Mucosa of stomach (tissue), 1 donor: Measurements from ENCODE around the gene GIGYF1.
"Not testable (repeated sequence)": the region's sequence is repeated elsewhere in the genome, so short reads cannot be mapped to it uniquely, and the experiment has no call there.

ENCODE experiments used
- H3K27me3 ChIP-seq: one replicate; pipeline ENCODE4 v1.7.0; 2013; ENCODE audit warnings: mild to moderate bottlenecking, low read length; ENCODE audit not compliant: control insufficient read depth, insufficient read depth
- H3K36me3 ChIP-seq: one replicate; pipeline ENCODE4 v1.7.0; 2013; ENCODE audit warnings: low read length; ENCODE audit not compliant: control insufficient read depth, insufficient read depth
- H3K4me1 ChIP-seq: one replicate; pipeline ENCODE4 v1.7.0; 2013; ENCODE audit warnings: mild to moderate bottlenecking, low read length; ENCODE audit not compliant: control insufficient read depth, insufficient read depth
- H3K4me3 ChIP-seq: one replicate; pipeline ENCODE4 v1.7.0; 2013; ENCODE audit warnings: low read length
- H3K9ac ChIP-seq: one replicate; pipeline ENCODE4 v1.7.0; 2013; ENCODE audit warnings: mild to moderate bottlenecking, low read length, moderate library complexity
- H3K9me3 ChIP-seq: one replicate; pipeline ENCODE4 v1.7.0; 2013; ENCODE audit warnings: mild to moderate bottlenecking, low read length, moderate library complexity; ENCODE audit not compliant: control insufficient read depth
- donor health status: Pancreatic carcinoma.

Gene GIGYF1

GRCh38 chr7:100721505-100721812 is 27.4 kb upstream of the GIGYF1 start:
- Histone ChIP-seq H3K4me1 (peaks cover 7% of the 10 kb centered on the region), H3K4me3 (no peak overlapping the region), H3K27me3 (peaks cover 45% of the 10 kb centered on the region), H3K36me3 (no peaks in the 10 kb centered on the region), H3K9ac (no peak overlapping the region), H3K9me3 (no peaks in the 10 kb centered on the region)

GRCh38 chr7:100720671-100721504 is 26.8 kb upstream of the GIGYF1 start:
- Histone ChIP-seq H3K36me3 (no peaks in the 10 kb centered on the region), H3K9me3 (no peaks in the 10 kb centered on the region), H3K4me1 (peaks cover 7% of the 10 kb centered on the region), H3K4me3 (no peak overlapping the region), H3K9ac (no peak overlapping the region), H3K27me3 (peaks cover 45% of the 10 kb centered on the region)

DNA sequence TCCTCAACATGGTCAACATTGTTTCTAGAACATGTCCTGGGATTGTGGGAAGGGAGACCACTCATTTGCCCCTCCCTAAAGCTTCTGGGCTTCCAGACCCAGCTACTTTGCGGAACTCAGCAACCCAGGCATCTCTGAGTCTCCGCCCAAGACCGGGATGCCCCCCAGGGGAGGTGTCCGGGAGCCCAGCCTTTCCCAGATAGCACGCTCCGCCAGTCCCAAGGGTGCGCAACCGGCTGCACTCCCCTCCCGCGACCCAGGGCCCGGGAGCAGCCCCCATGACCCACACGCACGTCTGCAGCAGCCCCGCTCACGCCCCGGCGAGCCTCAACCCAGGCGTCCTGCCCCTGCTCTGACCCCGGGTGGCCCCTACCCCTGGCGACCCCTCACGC is 26.2 kb upstream of the GIGYF1 start, which contains the start of gene EPO:
TSS of gene EPO (plus strand) at position 190 of the 392 bp plus-strand sequence. CDS start 513 bp downstream, outside the sequence.
- H3K4me3 ChIP-seq = no peak within 1 kb of the TSS
- peaks cover 45% of the 10 kb centered on the region for H3K27me3 ChIP-seq
- H3K9ac ChIP-seq = no peak within 1 kb of the TSS

GRCh38 chr7:100719523-100720278 is 25.7 kb upstream of the GIGYF1 start:
- Histone ChIP-seq H3K9ac (no peak overlapping the region), H3K27me3 (peaks cover 45% of the 10 kb centered on the region), H3K36me3 (no peaks in the 10 kb centered on the region), H3K4me1 (no peaks in the 10 kb centered on the region), H3K4me3 (no peak overlapping the region), H3K9me3 (no peaks in the 10 kb centered on the region)

More for the DNA sequence above, 26.2 kb upstream of the GIGYF1 start, which contains the start of gene EPO:
- Histone ChIP-seq H3K36me3 (no peaks in the 10 kb centered on the region), H3K9me3 (no peaks in the 10 kb centered on the region), H3K4me1 (peaks cover 4% of the 10 kb centered on the region)

- H3K9me3 ChIP-seq, H3K4me1 ChIP-seq, H3K4me3 ChIP-seq, H3K9ac ChIP-seq, H3K36me3 ChIP-seq: not testable (repeated sequence)
- H3K27me3 ChIP-seq = peaks cover 27% of the 10 kb centered on the region
Observed at GRCh38 chr7:100717073-100717472, 23.0 kb upstream of the GIGYF1 start.

GRCh38 chr7:100714725-100715124 is 20.7 kb upstream of the GIGYF1 start:
- Histone ChIP-seq H3K27me3 (peaks cover 4% of the 10 kb centered on the region), H3K4me3 (no peak overlapping the region), H3K9ac (no peak overlapping the region), H3K9me3 (no peaks in the 10 kb centered on the region), H3K4me1 (no peaks in the 10 kb centered on the region), H3K36me3 (no peaks in the 10 kb centered on the region)

DNA sequence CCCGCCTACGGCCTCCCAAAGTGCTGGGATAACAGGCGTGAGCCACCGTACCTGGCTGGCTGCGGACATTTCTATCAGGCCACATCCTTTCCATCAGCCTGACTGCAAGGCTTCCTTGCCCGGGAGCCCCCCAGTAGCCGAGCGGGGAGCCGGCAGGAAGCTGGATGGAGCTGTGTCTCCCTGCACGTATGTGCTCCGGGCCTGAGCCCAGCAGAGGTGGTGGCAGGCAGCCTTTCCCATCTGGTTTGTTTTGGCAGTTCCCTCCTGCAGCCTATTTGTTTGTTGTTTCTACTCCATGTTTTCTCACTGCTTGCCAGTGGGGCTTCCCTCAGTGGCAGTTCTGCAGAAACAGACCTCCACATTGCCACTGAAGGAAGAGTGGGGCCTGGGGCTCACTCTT is 17.3 kb upstream of the GIGYF1 start:
- peaks cover 7% of the 10 kb centered on the region for H3K4me1 ChIP-seq
- H3K4me3 ChIP-seq = no peak overlapping the region
- H3K27me3 ChIP-seq = no peaks in the 10 kb centered on the region
- H3K36me3 ChIP-seq = no peaks in the 10 kb centered on the region
- no peaks in the 10 kb centered on the region for H3K9me3 ChIP-seq
- H3K9ac ChIP-seq = no peak overlapping the region

DNA sequence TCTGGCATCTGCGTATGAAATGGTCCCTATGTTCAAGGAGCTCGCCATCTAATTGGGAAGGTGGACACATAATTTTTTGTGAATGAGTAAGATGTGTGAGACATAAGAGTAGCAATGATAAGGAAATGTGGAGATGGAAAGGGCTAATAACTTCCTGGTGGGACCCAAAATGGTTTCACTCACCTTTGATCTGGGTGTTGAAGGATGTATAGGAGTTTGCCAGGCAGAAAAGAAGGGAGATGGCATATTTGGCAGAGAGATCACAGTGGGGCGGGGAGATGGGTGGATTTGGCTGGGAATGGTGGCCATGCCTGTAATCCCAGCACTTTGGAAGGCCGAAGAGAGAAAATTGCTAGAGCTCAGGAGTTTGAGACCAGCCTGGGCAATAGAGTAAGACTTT is 16.4 kb upstream of the GIGYF1 start:
- no peaks in the 10 kb centered on the region for H3K27me3 ChIP-seq
- H3K4me1 ChIP-seq = peaks cover 7% of the 10 kb centered on the region
- no peaks in the 10 kb centered on the region for H3K36me3 ChIP-seq
- no peak overlapping the region for H3K4me3 ChIP-seq
- no peak overlapping the region for H3K9ac ChIP-seq
- no peaks in the 10 kb centered on the region for H3K9me3 ChIP-seq

DNA sequence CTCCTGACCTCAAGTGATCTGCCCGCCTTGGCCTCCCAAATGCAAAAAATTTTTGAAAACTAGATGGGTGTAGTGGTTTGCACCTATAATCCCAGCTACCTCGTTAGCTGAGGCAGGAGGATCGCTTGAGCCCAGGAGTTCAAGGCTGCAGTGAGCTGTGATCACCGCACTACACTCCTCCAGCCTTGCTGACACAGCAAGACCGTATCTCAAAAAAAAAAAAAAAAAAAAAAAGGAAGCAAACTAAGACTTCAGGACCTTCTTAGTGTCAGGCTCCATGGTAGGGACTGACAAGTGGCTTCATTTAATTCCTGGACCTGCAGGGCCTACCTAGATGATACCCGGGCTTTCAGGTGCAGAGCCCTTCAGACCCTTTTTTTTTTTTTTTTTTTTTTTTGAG is 14.3 kb upstream of the GIGYF1 start:
- Histone ChIP-seq H3K36me3 (no peaks in the 10 kb centered on the region), H3K9ac (no peak overlapping the region), H3K4me1 (peaks cover 13% of the 10 kb centered on the region), H3K9me3 (no peaks in the 10 kb centered on the region), H3K27me3 (no peaks in the 10 kb centered on the region), H3K4me3 (no peak overlapping the region)

DNA sequence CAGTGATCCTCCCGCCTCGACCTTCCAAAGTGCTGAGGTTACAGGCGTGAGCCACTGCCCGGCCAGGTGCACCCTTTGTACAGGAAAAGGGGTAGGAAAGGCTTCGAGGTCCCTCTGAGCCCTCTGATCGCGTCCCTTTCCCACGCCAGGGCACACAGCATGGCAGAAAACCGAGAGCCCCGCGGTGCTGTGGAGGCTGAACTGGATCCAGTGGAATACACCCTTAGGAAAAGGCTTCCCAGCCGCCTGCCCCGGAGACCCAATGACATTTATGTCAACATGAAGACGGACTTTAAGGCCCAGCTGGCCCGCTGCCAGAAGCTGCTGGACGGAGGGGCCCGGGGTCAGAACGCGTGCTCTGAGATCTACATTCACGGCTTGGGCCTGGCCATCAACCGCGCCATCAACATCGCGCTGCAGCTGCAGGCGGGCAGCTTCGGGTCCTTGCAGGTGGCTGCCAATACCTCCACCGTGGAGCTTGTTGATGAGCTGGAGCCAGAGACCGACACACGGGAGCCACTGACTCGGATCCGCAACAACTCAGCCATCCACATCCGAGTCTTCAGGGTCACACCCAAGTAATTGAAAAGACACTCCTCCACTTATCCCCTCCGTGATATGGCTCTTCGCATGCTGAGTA is 12.7 kb upstream of the GIGYF1 start:
- H3K36me3 ChIP-seq = no peaks in the 10 kb centered on the region

GRCh38 chr7:100705753-100706671 is 12.0 kb upstream of the GIGYF1 start, which contains the start of gene POP7:
Gene POP7 (plus strand): TSS chr7:100706121. CDS start chr7:100706831, 710 bp downstream.
- no peaks in the 10 kb centered on the region for H3K27me3 ChIP-seq
- peak within 1 kb of the TSS; percentile 89 for H3K4me3 ChIP-seq
- no peaks in the 10 kb centered on the region for H3K36me3 ChIP-seq
- peak within 1 kb of the TSS; percentile 95 for H3K9ac ChIP-seq
- H3K4me1 ChIP-seq = peaks cover 13% of the 10 kb centered on the region
- H3K9me3 ChIP-seq = no peaks in the 10 kb centered on the region

More for the DNA sequence above, 12.7 kb upstream of the GIGYF1 start:
- peak overlapping the region; percentile 95 for H3K9ac ChIP-seq
- no peaks in the 10 kb centered on the region for H3K27me3 ChIP-seq
- H3K4me3 ChIP-seq = peak overlapping the region; percentile 89
- H3K4me1 ChIP-seq = peaks cover 13% of the 10 kb centered on the region
- no peaks in the 10 kb centered on the region for H3K9me3 ChIP-seq
